WTC11 (cell line): ENCODE data around the gene RD3L.

Experiments
- ESRRA ChIP-seq: sonication (generic); formaldehyde crosslinking; IDR thresholded peaks from 2 replicates; pipeline ENCODE4 v1.8.1; 2022; ENCODE audit warnings: mild to moderate bottlenecking, missing genetic modification reagents, borderline replicate concordance
- FOXK1 ChIP-seq: sonication (generic); formaldehyde crosslinking; IDR thresholded peaks from 2 replicates; pipeline ENCODE4 v1.8.0; 2022; ENCODE audit warnings: mild to moderate bottlenecking, moderate library complexity, missing genetic modification reagents
- JUN ChIP-seq: sonication (generic); formaldehyde crosslinking; IDR thresholded peaks from 2 replicates; pipeline ENCODE4 v1.8.0; 2023; ENCODE audit warnings: mild to moderate bottlenecking, missing genetic modification reagents
- KAT7 ChIP-seq: sonication (generic); formaldehyde crosslinking; IDR thresholded peaks from 2 replicates; pipeline ENCODE4 v1.8.1; 2023; ENCODE audit warnings: missing genetic modification reagents, mild to moderate bottlenecking, borderline replicate concordance
- MAX ChIP-seq: sonication (generic); formaldehyde crosslinking; IDR thresholded peaks from 2 replicates; pipeline ENCODE4 v1.8.0; 2022; ENCODE audit warnings: mild to moderate bottlenecking, missing genetic modification reagents
- NR3C1 ChIP-seq: sonication (generic); formaldehyde crosslinking; conservative IDR thresholded peaks from 2 replicates; pipeline ENCODE4 v1.8.1; 2023; ENCODE audit warnings: low read depth, mild to moderate bottlenecking, missing genetic modification reagents
- ZNF121 ChIP-seq: sonication (generic); formaldehyde crosslinking; IDR thresholded peaks from 2 replicates; pipeline ENCODE4 v1.8.0; 2023; ENCODE audit warnings: missing genetic modification reagents
- ZNF263 ChIP-seq: sonication (generic); formaldehyde crosslinking; IDR thresholded peaks from 2 replicates; pipeline ENCODE4 v1.8.1; 2022; ENCODE audit warnings: low read depth, mild to moderate bottlenecking, moderate library complexity, missing genetic modification reagents
- TF ChIP-seq, protein P1 (sequence below): fragments of 200-600 bp; IDR thresholded peaks from 2 replicates; pipeline ENCODE4 v1.8.0; 2022; ENCODE audit warnings: antibody characterized with exemption
- TF ChIP-seq, protein P2 (sequence below): sonication (generic); formaldehyde crosslinking; IDR thresholded peaks from 2 replicates; pipeline ENCODE4 v1.8.0; 2022; ENCODE audit warnings: mild to moderate bottlenecking, missing genetic modification reagents

- TF ChIP-seq, protein P1, sequence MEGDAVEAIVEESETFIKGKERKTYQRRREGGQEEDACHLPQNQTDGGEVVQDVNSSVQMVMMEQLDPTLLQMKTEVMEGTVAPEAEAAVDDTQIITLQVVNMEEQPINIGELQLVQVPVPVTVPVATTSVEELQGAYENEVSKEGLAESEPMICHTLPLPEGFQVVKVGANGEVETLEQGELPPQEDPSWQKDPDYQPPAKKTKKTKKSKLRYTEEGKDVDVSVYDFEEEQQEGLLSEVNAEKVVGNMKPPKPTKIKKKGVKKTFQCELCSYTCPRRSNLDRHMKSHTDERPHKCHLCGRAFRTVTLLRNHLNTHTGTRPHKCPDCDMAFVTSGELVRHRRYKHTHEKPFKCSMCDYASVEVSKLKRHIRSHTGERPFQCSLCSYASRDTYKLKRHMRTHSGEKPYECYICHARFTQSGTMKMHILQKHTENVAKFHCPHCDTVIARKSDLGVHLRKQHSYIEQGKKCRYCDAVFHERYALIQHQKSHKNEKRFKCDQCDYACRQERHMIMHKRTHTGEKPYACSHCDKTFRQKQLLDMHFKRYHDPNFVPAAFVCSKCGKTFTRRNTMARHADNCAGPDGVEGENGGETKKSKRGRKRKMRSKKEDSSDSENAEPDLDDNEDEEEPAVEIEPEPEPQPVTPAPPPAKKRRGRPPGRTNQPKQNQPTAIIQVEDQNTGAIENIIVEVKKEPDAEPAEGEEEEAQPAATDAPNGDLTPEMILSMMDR: no peak
- TF ChIP-seq NR3C1 (CRISPR knock-in tag) (no peak), KAT7 (no peak), ESRRA (CRISPR knock-in tag) (no peak), ZNF121 (CRISPR knock-in tag) (no peak), ZNF263 (CRISPR knock-in tag) (no peak), JUN (CRISPR knock-in tag) (no peak), FOXK1 (CRISPR knock-in tag) (no peak), MAX (CRISPR knock-in tag) (no peak)
- TF ChIP-seq, protein P2, sequence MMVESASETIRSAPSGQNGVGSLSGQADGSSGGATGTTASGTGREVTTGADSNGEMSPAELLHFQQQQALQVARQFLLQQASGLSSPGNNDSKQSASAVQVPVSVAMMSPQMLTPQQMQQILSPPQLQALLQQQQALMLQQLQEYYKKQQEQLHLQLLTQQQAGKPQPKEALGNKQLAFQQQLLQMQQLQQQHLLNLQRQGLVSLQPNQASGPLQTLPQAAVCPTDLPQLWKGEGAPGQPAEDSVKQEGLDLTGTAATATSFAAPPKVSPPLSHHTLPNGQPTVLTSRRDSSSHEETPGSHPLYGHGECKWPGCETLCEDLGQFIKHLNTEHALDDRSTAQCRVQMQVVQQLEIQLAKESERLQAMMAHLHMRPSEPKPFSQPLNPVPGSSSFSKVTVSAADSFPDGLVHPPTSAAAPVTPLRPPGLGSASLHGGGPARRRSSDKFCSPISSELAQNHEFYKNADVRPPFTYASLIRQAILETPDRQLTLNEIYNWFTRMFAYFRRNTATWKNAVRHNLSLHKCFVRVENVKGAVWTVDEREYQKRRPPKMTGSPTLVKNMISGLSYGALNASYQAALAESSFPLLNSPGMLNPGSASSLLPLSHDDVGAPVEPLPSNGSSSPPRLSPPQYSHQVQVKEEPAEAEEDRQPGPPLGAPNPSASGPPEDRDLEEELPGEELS (CRISPR knock-in tag): no peak
Observed at GRCh38 chr14:103899316-103899715, 43.0 kb downstream of the RD3L start.
